Measurements from ENCODE around the gene COL25A1. TPM values are rescaled to one million over a fixed set of nuclear protein-coding genes. Genes with fewer than 3 reads are reported as not detected.

Gene COL25A1
- total RNA-seq, 2 donors from 2014 or later = 0.26 to 0.99 TPM

GRCh38 chr4:108775921-108776320 lies 526.5 kb downstream of the COL25A1 start:
- WGBS, 2 donors = 75 to 91% methylated on average over 5 of the region's 5 CpGs
- Histone ChIP-seq H3K27me3 (no peaks in the 10 kb centered on the region), H3K36me3 (replicated peaks in 1 of 2; ENCODE audit: insufficient read depth in 1 of 2, low read depth in 2 of 2) (no peaks in the 10 kb centered on the region), H3K4me1 (peaks cover 8% of the 10 kb centered on the region), H3K27ac (no peak overlapping the region), H3K9me3 (no peaks in the 10 kb centered on the region), H3K4me3 (no peak overlapping the region)
- no peak for DNase-seq
- ATAC-seq = no peak
- no peak for TF ChIP-seq CTCF (IDR thresholded peaks at IDR 0.05)
- no peak for TF ChIP-seq POLR2A (IDR thresholded peaks at IDR 0.05)
- intact Hi-C loops (cut with DNase I) = no loop called here

GRCh38 chr4:108774809-108775530 lies 527.5 kb downstream of the COL25A1 start:
- peaks cover 8% of the 10 kb centered on the region for H3K4me1 ChIP-seq
- H3K27ac ChIP-seq = peak overlapping the region in 1 of 4 donors; percentile 39
- H3K4me3 ChIP-seq = no peak overlapping the region
- TF ChIP-seq POLR2A (IDR thresholded peaks at IDR 0.05) (no peak), CTCF (IDR thresholded peaks at IDR 0.05) (peak in 6 of 7 experiments; percentile 32 to 60 (median 52))
- ATAC-seq (peak; percentile 96), DNase-seq (peak; percentile 80 to 90 (median 85))
- H3K27me3 ChIP-seq = no peaks in the 10 kb centered on the region
- WGBS, 2 donors = 39 to 44% methylated on average over 5 of the region's 5 CpGs
- H3K36me3 ChIP-seq (replicated peaks in 1 of 2; ENCODE audit: insufficient read depth in 1 of 2, low read depth in 2 of 2) = no peaks in the 10 kb centered on the region
- intact Hi-C loops (cut with DNase I) = no loop called here
- H3K9me3 ChIP-seq = no peaks in the 10 kb centered on the region

GRCh38 chr4:108772402-108772801 lies 530.1 kb downstream of the COL25A1 start:
- 66 to 77% methylated on average over 7 of the region's 7 CpGs for WGBS, 2 donors
- ATAC-seq (no peak), DNase-seq (peak in 1 of 4 donors; percentile 16)
- H3K27ac ChIP-seq = no peak overlapping the region
- peaks cover 8% of the 10 kb centered on the region for H3K4me1 ChIP-seq
- no peak overlapping the region for H3K4me3 ChIP-seq
- H3K9me3 ChIP-seq = no peaks in the 10 kb centered on the region
- intact Hi-C loops (cut with DNase I) = no loop called here
- no peak for TF ChIP-seq POLR2A (IDR thresholded peaks at IDR 0.05)
- TF ChIP-seq CTCF (IDR thresholded peaks at IDR 0.05) = no peak
- no peaks in the 10 kb centered on the region for H3K27me3 ChIP-seq
- H3K36me3 ChIP-seq (replicated peaks in 1 of 2; ENCODE audit: insufficient read depth in 1 of 2, low read depth in 2 of 2) = no peaks in the 10 kb centered on the region

- TF ChIP-seq POLR2A (IDR thresholded peaks at IDR 0.05) = no peak
- no peak for TF ChIP-seq CTCF (IDR thresholded peaks at IDR 0.05)
- Histone ChIP-seq H3K4me3 (no peak overlapping the region), H3K4me1 (peaks cover 11% of the 10 kb centered on the region), H3K27ac (no peak overlapping the region), H3K36me3 (replicated peaks in 1 of 2; ENCODE audit: insufficient read depth in 1 of 2, low read depth in 2 of 2) (no peaks in the 10 kb centered on the region), H3K27me3 (no peaks in the 10 kb centered on the region), H3K9me3 (no peaks in the 10 kb centered on the region)
- intact Hi-C loops (cut with DNase I) = no loop called here
- DNase-seq = no peak
- no peak for ATAC-seq
- 43 to 53% methylated on average over 3 of the region's 3 CpGs for WGBS, 2 donors
Observed at GRCh38 chr4:108766058-108766457, 536.4 kb downstream of the COL25A1 start.

GRCh38 chr4:108763986-108764385 lies 538.5 kb downstream of the COL25A1 start:
- no peak overlapping the region for H3K27ac ChIP-seq
- 90 to 92% methylated on average over 4 of the region's 4 CpGs for WGBS, 2 donors
- DNase-seq (no peak), ATAC-seq (no peak)
- no peaks in the 10 kb centered on the region for H3K9me3 ChIP-seq
- H3K4me3 ChIP-seq = no peak overlapping the region
- no peaks in the 10 kb centered on the region for H3K27me3 ChIP-seq
- intact Hi-C loops (cut with DNase I) = no loop called here
- H3K36me3 ChIP-seq (replicated peaks in 1 of 2; ENCODE audit: insufficient read depth in 1 of 2, low read depth in 2 of 2) = no peaks in the 10 kb centered on the region
- H3K4me1 ChIP-seq = peaks cover 11% of the 10 kb centered on the region
- TF ChIP-seq CTCF (IDR thresholded peaks at IDR 0.05) (no peak), POLR2A (IDR thresholded peaks at IDR 0.05) (no peak)
